Fibroblast of mammary gland (primary cell): ENCODE data around the gene ZSWIM2.

Experiments used
- DNase-seq: peaks from one replicate; pipeline ENCODE4 v3.0.0-alpha.2; 2010; ENCODE audit warnings: low read depth
- H3K4me3 ChIP-seq: 2 replicates; pipeline ENCODE4 v1.5.1; 2011; ENCODE audit warnings: low read depth, mild to moderate bottlenecking, low read length, moderate library complexity; ENCODE audit not compliant: control insufficient read depth
- CTCF ChIP-seq: conservative IDR thresholded peaks from 2 replicates; pipeline ENCODE4 v1.5.1; 2011; ENCODE audit warnings: low read depth, low read length, inconsistent platforms; ENCODE audit not compliant: control insufficient read depth, insufficient read depth

ZSWIM2 gene

DNA sequence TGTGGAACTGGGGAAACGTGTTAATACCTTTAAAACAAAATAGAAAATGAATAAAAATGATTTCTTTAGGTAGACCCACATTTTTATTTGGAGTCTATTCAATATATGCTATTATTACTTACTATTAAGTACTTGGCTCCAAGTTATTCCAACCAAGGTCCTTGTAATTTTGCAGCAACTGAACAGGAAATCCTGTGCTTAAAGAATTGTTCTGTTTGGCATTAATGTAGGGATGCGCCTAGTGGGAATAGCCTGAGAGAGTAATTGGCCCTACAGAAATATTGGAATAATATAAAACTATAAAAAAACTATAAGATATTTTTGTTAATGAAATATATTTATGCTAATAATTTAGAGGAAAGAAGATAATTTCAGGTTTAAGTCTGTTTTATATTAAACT is 22.9 kb upstream of the ZSWIM2 start:
- no peak for TF ChIP-seq CTCF
- DNase-seq = no peak
- H3K4me3 ChIP-seq = no peak overlapping the region

DNA sequence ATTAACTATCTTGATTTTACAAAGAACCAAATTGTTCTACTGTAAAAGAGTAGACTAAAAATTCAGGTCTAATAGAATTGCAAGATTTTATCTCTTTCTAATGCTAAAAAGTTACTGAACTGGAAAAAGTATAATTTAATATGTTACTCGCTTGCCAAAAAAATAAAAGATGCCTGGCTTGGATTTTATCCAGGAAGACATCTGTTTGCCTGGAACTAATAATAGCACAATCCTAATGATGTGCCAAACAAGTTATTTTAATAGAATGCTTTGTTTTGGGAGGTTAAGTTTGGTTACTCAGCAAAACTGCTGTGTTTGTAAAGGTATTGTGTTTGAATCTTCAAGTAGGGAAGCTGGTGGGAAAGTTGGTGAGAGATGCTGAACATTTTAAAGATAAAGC is 19.4 kb upstream of the ZSWIM2 start:
- DNase-seq = peak; percentile 31
- no peak overlapping the region for H3K4me3 ChIP-seq
- no peak for TF ChIP-seq CTCF

DNA sequence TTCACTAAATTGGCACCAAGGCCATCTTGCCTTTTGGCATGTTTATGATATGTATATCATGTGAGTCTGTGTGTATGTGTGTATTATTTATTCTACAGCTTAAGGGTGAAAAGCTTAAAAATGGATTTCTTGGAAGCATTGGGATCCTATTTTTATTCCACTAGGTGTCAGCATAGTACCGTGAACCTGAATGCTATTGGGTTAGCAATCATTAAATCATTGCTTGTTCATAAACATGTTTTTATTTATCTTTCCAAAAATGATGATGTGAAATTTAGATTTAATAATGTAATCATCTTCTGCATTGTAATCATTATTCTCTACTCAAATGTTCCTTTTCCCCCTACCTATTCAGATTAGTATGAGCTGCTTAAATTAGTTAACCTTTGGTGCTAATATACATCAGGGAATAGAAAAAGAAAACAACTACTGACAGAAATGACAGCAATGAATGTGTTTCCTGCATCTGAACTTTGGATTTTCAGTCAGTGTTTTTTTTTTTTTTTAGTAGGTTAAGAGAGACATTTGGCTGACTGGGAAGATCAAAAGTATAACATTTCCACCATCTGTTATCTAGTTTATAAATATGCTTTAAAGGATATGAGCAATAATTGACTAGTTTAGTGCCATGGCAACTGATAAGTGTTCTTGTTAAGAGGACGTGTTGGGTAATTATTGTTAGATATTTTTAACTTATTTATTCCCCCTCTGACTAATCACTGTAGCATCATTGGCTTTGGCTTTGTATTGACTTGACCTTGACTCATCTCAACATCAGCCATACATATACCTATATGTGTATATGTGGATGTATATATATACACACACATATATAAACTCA is 14.1 kb upstream of the ZSWIM2 start:
- TF ChIP-seq CTCF = peak; percentile 79
- H3K4me3 ChIP-seq = no peak overlapping the region
- DNase-seq = peak; percentile 60

DNA sequence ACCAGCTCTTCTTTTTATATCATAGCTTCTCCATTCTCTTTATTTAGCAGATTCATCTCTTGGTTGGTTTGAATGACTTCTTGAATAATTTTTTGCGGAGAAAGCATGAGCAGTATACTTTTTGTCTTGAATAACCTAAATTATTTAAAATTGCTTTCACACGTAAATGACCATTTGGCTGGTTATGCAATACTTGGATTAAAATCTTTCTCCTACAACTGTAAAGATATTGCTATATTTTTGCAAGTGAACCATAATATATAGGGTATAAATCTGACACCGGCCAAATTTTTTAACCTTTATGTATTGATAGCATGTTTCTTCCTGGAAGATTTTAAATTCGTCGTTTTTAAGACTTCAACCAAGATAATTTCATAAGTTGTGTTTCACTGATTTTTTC is 6.2 kb upstream of the ZSWIM2 start:
- DNase-seq = no peak
- no peak overlapping the region for H3K4me3 ChIP-seq
- TF ChIP-seq CTCF = no peak

GRCh38 chr2:186853951-186854350 is 5.0 kb upstream of the ZSWIM2 start:
- TF ChIP-seq CTCF = no peak
- no peak overlapping the region for H3K4me3 ChIP-seq
- DNase-seq = peak; percentile 11

GRCh38 chr2:186852508-186852907 is 3.5 kb upstream of the ZSWIM2 start:
- DNase-seq = no peak

More at GRCh38 chr2:186852508-186852907, 3.5 kb upstream of the ZSWIM2 start:
- no peak overlapping the region for H3K4me3 ChIP-seq
- no peak for TF ChIP-seq CTCF
